PC-3 (cell line): ENCODE data around the gene CD226. TPM values are rescaled to one million over a fixed set of nuclear protein-coding genes. Genes with fewer than 3 reads are reported as not detected.
"Not testable (repeated sequence)": the region's sequence is repeated elsewhere in the genome, so short reads cannot be mapped to it uniquely, and the experiment has no call there.

Experiments
- ATAC-seq: fragments of 200-7000 bp; cut with Tn5 transposase; 2 replicates; pipeline ENCODE4 v1.9.1; 2020; ENCODE audit warnings: mild to moderate bottlenecking, moderate library complexity
- BruUV-seq: library from RNA; stranded (reverse); fragments of 400-500 nt; replicated peaks from 2 replicates; lab custom pipeline; 2021; lab: Mats Ljungman, UMichigan
- CTCF ChIA-PET: fragments of 300-600 bp; sonication (Branson Sonifier 250); formaldehyde crosslinking; loops from one replicate; lab custom pipeline; 2022; ENCODE audit warnings: antibody characterized with exemption; lab: Charles Lee
- POLR2A ChIA-PET: fragments of 300-600 bp; sonication (Branson Sonifier 250); formaldehyde crosslinking; loops from one replicate; lab custom pipeline; 2022; ENCODE audit warnings: antibody characterized with exemption; ENCODE audit not compliant: unreplicated experiment; lab: Charles Lee
- DNase-seq: peaks from one replicate; pipeline ENCODE4 v3.0.0-alpha.2; 2015
- H2AFZ ChIP-seq: fragments of 300-600 bp; sonication (generic); 2 replicates; pipeline ENCODE4 v1.6.0; 2016; ENCODE audit warnings: antibody characterized with exemption, low read length
- H3F3A ChIP-seq: fragments of 300-600 bp; sonication (generic); one replicate; pipeline ENCODE4 v1.6.0; 2017; ENCODE audit warnings: antibody characterized with exemption, low read length, control low read depth, mild to moderate bottlenecking; ENCODE audit not compliant: unreplicated experiment
- H3K27ac ChIP-seq: fragments of 300-600 bp; sonication (generic); 2 replicates; pipeline ENCODE4 v1.5.1; 2016; ENCODE audit warnings: mild to moderate bottlenecking, low read length
- H3K27me3 ChIP-seq: fragments of 300-600 bp; sonication (generic); 2 replicates; pipeline ENCODE4 v1.6.1; 2016; ENCODE audit warnings: low read length, mixed read lengths
- H3K36me3 ChIP-seq: fragments of 300-600 bp; sonication (generic); 2 replicates; pipeline ENCODE4 v1.6.1; 2016; ENCODE audit warnings: low read depth, mixed run types, low read length, mixed read lengths
- H3K4me1 ChIP-seq: fragments of 300-600 bp; sonication (generic); 2 replicates; pipeline ENCODE4 v1.5.1; 2016; ENCODE audit warnings: low read length; ENCODE audit not compliant: insufficient read depth
- H3K4me2 ChIP-seq: fragments of 300-600 bp; sonication (generic); 2 replicates; pipeline ENCODE4 v1.6.0; 2016; ENCODE audit warnings: low read length
- H3K4me3 ChIP-seq: fragments of 300-600 bp; sonication (generic); 2 replicates; pipeline ENCODE4 v1.5.1; 2016; ENCODE audit warnings: mild to moderate bottlenecking, low read length, mixed read lengths
- H3K79me2 ChIP-seq: fragments of 300-600 bp; sonication (generic); 2 replicates; pipeline ENCODE4 v1.6.1; 2017; ENCODE audit warnings: low read length, mixed read lengths
- H3K9ac ChIP-seq: fragments of 300-600 bp; sonication (generic); 2 replicates; pipeline ENCODE4 v1.6.0; 2016; ENCODE audit warnings: mild to moderate bottlenecking, low read length
- H3K9me2 ChIP-seq: fragments of 300-600 bp; sonication (generic); replicated peaks from 2 replicates; pipeline ENCODE4 v1.6.1; 2016; ENCODE audit warnings: mixed run types, low read length, mixed read lengths
- H3K9me3 ChIP-seq: fragments of 300-600 bp; sonication (generic); 2 replicates; pipeline ENCODE4 v1.6.1; 2016; ENCODE audit warnings: low read length, mixed read lengths
- H4K20me1 ChIP-seq: fragments of 300-600 bp; sonication (generic); 2 replicates; pipeline ENCODE4 v1.6.1; 2016; ENCODE audit warnings: low read length, mixed read lengths
- EZH2 ChIP-seq: fragments of 300-600 bp; sonication (generic); IDR thresholded peaks from one replicate; pipeline ENCODE4 v1.6.1; 2017; ENCODE audit warnings: antibody characterized with exemption, mild to moderate bottlenecking, low read length; ENCODE audit not compliant: unreplicated experiment
- EZH2phosphoT487 ChIP-seq: fragments of 300-600 bp; sonication (generic); IDR thresholded peaks from 2 replicates; pipeline ENCODE4 v1.6.1; 2018; ENCODE audit warnings: mild to moderate bottlenecking, antibody characterized with exemption, low read length, borderline replicate concordance
- intact Hi-C: fragments of 100-400 bp; cut with micrococcal nuclease; formaldehyde crosslinking; loops from 2 replicates; pipeline ENCODE4 v1.9.0; 2023
- total RNA-seq: library from RNA; depleted of rRNA; stranded (reverse); fragments of >200 nt; gene quantifications from 2 replicates; pipeline ENCODE4 v1.2.3, GENCODE V29; 2014
- TF ChIP-seq, protein P1 (sequence below): fragments of 300-600 bp; sonication (generic); conservative IDR thresholded peaks from 2 replicates; pipeline ENCODE4 v1.5.1; 2017; ENCODE audit warnings: antibody characterized with exemption, low read depth, mild to moderate bottlenecking, low read length

CD226 gene
- total RNA-seq, 1 experiment from 2014 or later, result 0.26 TPM

DNA sequence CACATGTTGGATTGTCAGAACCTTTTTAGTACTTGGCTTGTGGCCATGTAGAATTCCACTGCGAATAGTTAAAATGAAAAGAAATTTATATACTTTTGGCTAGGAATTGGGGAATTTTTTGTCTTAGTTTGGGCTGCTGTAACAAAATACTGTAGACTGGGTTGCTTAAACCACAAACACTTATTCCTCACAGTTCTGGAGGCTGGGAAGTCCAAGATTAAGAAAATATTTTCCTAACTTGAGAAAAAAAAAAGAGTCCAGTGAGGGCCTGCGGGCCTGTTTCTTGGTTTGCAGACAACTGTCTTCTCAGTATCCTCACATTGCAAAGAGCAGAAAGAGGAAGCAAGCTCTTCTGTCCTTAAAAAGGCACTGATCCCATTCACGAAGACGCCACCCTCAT is 81.9 kb downstream of the CD226 start:
- Histone ChIP-seq H3K4me3 (no peak overlapping the region), H3K4me1 (no peaks in the 10 kb centered on the region), H3K36me3 (no peaks in the 10 kb centered on the region), H3K27me3 (no peaks in the 10 kb centered on the region), H4K20me1 (no peaks in the 10 kb centered on the region), H3K9ac (no peak overlapping the region), H3K9me2 (no peaks in the 10 kb centered on the region), H3K27ac (no peak overlapping the region), H3K79me2 (no peaks in the 10 kb centered on the region), H2AFZ (no peak overlapping the region), H3K4me2 (no peak overlapping the region), H3K9me3 (no peaks in the 10 kb centered on the region), H3F3A (no peaks in the 10 kb centered on the region)
- DNase-seq (no peak), ATAC-seq (no peak)
- POLR2A ChIA-PET, result no interaction called here
- intact Hi-C loops, result no loop called here
- CTCF ChIA-PET, result no interaction called here
- no TSS peak for BruUV-seq
- TF ChIP-seq EZH2 (no peak), EZH2phosphoT487 (no peak)
- TF ChIP-seq, protein P1, sequence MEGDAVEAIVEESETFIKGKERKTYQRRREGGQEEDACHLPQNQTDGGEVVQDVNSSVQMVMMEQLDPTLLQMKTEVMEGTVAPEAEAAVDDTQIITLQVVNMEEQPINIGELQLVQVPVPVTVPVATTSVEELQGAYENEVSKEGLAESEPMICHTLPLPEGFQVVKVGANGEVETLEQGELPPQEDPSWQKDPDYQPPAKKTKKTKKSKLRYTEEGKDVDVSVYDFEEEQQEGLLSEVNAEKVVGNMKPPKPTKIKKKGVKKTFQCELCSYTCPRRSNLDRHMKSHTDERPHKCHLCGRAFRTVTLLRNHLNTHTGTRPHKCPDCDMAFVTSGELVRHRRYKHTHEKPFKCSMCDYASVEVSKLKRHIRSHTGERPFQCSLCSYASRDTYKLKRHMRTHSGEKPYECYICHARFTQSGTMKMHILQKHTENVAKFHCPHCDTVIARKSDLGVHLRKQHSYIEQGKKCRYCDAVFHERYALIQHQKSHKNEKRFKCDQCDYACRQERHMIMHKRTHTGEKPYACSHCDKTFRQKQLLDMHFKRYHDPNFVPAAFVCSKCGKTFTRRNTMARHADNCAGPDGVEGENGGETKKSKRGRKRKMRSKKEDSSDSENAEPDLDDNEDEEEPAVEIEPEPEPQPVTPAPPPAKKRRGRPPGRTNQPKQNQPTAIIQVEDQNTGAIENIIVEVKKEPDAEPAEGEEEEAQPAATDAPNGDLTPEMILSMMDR, result no peak

DNA sequence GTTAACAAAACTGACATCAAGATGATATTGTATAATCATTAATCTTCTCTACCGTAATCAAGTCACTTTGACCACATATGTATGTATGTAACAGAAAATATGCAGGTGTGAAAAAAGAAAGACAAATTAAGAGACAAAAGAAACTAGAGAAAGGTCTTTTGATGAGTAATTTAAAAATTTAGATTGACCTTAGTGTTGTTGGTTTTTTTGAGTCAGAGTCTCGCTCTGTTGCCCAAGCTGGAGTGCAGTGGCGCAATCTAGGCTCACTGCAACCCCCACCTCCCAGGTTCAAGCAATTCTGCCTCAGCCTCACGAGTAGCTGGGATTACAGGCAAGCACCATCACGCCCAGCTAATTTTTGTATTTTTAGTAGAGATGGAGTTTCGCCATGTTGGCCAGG is 82.9 kb downstream of the CD226 start:
- POLR2A ChIA-PET, ATAC-seq, intact Hi-C loops, H3K36me3 ChIP-seq, H3K4me1 ChIP-seq, H3K27ac ChIP-seq, BruUV-seq, H3K9me2 ChIP-seq, H2AFZ ChIP-seq, H3K4me3 ChIP-seq, H3K27me3 ChIP-seq, CTCF ChIA-PET, H3K79me2 ChIP-seq, H4K20me1 ChIP-seq, H3K9ac ChIP-seq, DNase-seq, H3K9me3 ChIP-seq, H3F3A ChIP-seq, H3K4me2 ChIP-seq: not testable (repeated sequence)

DNA sequence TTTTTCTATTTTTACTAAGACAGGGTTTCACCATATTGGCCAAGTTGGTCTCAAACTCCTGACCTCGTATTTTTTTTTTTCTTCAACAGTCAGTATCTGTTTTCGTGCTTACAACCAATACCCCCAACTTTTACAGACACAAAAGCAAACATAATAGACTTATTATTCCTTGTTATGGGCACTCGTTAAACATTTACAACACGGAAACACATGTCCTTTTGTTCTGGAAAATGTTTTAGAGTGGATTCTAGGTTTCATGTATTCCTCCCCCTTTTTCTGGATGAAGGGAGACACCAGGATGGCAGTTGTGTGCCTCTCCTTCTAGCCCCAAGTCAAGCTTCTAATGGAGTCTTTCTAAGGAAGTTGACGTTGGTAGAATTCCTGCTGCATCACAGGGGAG is 88.8 kb downstream of the CD226 start:
- Histone ChIP-seq H3K9me3 (no peaks in the 10 kb centered on the region), H3K79me2 (no peaks in the 10 kb centered on the region), H3K4me3 (no peak overlapping the region), H3K27me3 (no peaks in the 10 kb centered on the region), H3K9me2 (no peaks in the 10 kb centered on the region), H2AFZ (no peak overlapping the region), H3F3A (no peaks in the 10 kb centered on the region), H3K9ac (no peak overlapping the region), H3K36me3 (no peaks in the 10 kb centered on the region), H3K27ac (no peak overlapping the region), H3K4me1 (no peaks in the 10 kb centered on the region), H4K20me1 (no peaks in the 10 kb centered on the region), H3K4me2 (no peak overlapping the region)
- ATAC-seq, result peak; percentile 35; the same call in 1 of the 2 replicates
- ChIA-PET CTCF (no interaction called here), POLR2A (no interaction called here)
- intact Hi-C loops, result no loop called here
- no peak for TF ChIP-seq EZH2phosphoT487
- no peak for TF ChIP-seq EZH2
- TF ChIP-seq, protein P1, result no peak
- no peak for DNase-seq
- no TSS peak for BruUV-seq
